ENCODE data around the gene RHD. TPM values are rescaled to one million over a fixed set of nuclear protein-coding genes. Genes with fewer than 3 reads are reported as not detected.

The RHD gene
- total and polyA plus RNA-seq, 3 donors from 2014 or later = 0.34 to 0.50 (median 0.47) TPM

DNA sequence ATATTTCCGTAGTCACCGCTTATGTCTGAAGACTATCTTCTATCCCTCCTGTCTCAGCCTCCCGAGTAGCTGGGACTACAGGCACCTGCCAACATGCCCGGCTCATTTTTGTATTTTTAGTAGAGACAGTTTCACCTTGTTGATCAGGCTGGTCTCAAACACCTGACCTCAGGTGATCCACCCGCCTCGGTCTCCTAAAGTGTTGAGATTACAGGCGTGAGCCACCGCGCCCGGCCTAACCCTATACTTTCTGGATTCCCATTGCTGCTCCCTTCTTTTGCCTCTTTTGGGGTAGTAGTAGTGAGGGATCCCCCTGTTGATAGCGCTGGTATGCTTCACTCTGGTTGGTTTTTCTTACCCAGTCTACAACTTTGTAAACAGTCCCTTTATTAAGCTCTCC lies 34.3 kb upstream of the RHD start:
- peaks cover 14% of the 10 kb centered on the region for H3K4me1 ChIP-seq
- H3K9me3 ChIP-seq = no peaks in the 10 kb centered on the region
- TF ChIP-seq, protein P1, sequence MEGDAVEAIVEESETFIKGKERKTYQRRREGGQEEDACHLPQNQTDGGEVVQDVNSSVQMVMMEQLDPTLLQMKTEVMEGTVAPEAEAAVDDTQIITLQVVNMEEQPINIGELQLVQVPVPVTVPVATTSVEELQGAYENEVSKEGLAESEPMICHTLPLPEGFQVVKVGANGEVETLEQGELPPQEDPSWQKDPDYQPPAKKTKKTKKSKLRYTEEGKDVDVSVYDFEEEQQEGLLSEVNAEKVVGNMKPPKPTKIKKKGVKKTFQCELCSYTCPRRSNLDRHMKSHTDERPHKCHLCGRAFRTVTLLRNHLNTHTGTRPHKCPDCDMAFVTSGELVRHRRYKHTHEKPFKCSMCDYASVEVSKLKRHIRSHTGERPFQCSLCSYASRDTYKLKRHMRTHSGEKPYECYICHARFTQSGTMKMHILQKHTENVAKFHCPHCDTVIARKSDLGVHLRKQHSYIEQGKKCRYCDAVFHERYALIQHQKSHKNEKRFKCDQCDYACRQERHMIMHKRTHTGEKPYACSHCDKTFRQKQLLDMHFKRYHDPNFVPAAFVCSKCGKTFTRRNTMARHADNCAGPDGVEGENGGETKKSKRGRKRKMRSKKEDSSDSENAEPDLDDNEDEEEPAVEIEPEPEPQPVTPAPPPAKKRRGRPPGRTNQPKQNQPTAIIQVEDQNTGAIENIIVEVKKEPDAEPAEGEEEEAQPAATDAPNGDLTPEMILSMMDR (IDR thresholded peaks at IDR 0.05) = no peak
- no peak for TF ChIP-seq POLR2A (IDR thresholded peaks at IDR 0.05)
- 92 to 96% methylated on average over 11 of the region's 11 CpGs for WGBS, 2 donors
- no peaks in the 10 kb centered on the region for H3K36me3 ChIP-seq (ENCODE audit: low read depth, missing control alignments)
- no peak for DNase-seq
- intact Hi-C loops (cut with DNase I; ENCODE audit: low total_unique reads) = no loop called here
- H3K27ac ChIP-seq = no peak overlapping the region
- no peaks in the 10 kb centered on the region for H3K27me3 ChIP-seq
- H3K4me3 ChIP-seq = no peak overlapping the region

DNA sequence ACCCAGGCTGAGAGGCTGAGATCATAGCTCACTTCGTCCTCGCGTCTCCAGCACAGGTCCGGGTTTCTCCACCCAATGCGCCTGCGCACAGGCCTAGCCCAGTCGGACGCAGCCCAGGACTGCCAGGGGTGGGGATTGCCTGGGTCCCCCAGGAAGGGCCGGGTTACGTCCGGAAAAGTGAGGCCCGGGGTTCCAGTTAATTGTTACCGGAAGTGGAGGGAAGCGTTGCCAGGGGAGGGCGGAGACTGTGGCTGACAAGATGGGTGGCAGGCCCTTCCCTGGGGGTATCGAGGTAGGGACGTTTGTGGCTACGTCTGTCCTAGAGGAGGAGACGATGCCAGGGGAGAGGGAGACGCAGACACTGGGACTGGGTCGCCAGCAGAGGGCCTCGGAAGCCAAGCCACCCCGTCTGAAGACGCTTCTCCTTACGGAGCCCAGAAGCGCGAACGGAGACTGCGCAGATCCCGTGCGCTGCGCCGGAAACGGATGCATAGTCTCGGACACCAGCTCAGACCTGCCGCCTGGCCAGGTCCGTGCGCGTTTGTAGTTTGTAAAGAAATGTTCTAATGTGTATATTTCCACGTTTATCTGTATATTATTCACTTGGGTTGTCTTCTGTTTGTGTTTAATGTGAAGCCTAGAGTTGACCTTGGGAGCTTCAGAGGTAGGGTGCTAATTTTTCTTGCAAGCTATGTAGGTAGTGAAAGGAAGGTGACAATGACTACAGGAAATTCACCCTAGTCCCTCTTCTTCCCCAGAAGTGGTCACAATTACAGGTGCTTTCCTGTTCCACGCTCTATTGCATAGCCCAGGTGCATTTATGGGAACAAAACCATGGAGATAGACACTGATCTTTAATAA lies 32.4 kb upstream of the RHD start:
- TF ChIP-seq, protein P1 (IDR thresholded peaks at IDR 0.05) = peak; percentile 39 to 74 (median 74)
- TF ChIP-seq POLR2A (IDR thresholded peaks at IDR 0.05) = no peak
- intact Hi-C loops (cut with DNase I; ENCODE audit: low total_unique reads) = no loop called here
- no peaks in the 10 kb centered on the region for H3K27me3 ChIP-seq
- no peaks in the 10 kb centered on the region for H3K36me3 ChIP-seq (ENCODE audit: low read depth, missing control alignments)
- no peaks in the 10 kb centered on the region for H3K9me3 ChIP-seq
- DNase-seq = peak; percentile 92
- 1% methylated on average over 22 to 41 of the region's 41 CpGs for whole genome bisulfite sequencing, 2 donors
- H3K4me3 ChIP-seq = peak overlapping the region; percentile 60 to 64
- peaks cover 8% of the 10 kb centered on the region for H3K4me1 ChIP-seq
- H3K27ac ChIP-seq = peak overlapping the region; percentile 86 to 92

DNA sequence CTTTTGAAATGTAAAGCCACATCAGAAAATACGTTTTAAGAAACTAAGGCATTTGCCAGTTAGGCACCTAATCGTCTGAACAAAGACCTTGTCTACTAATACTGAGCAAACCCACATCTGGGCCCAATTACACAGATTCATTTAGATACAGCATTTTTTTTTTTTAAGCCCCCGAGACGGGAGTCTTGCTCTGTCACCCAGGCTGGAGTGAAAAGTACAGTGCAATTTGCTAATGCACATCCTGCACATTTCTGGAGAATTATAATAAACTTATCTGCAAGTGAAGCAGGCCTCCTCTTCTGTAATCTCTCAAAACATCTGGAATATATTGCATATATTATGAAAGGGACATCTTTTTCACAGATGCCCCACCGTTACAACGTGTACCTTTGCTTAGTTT lies 28.4 kb upstream of the RHD start:
- Histone ChIP-seq H3K27me3 (no peaks in the 10 kb centered on the region), H3K4me3 (no peak overlapping the region), H3K4me1 (peaks cover 15% of the 10 kb centered on the region), H3K36me3 (ENCODE audit: low read depth, missing control alignments) (no peaks in the 10 kb centered on the region), H3K27ac (no peak overlapping the region), H3K9me3 (no peaks in the 10 kb centered on the region)
- intact Hi-C loops (cut with DNase I; ENCODE audit: low total_unique reads) = no loop called here
- 69 to 73% methylated on average over 6 of the region's 6 CpGs for WGBS, 2 donors
- no peak for DNase-seq
- TF ChIP-seq, protein P1 (IDR thresholded peaks at IDR 0.05) = no peak
- TF ChIP-seq POLR2A (IDR thresholded peaks at IDR 0.05) = no peak

DNA sequence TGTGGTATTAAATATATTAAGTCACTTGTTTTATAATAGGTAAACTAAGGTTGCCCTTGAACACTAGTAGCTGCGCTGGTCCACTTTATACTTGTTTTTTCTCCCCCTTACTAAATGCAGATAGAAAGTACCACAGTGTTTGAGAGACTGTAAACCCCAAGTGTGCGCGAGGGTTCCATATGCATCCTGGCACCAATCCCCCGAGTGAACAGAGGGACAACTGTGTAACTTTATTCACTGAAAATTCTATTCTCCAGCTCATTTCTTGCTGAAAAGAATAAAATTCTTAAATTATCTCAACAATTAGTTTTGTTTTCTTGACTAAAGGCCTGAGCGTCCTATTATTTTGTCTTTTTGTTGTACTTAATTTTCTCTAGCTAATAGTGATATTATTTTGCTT lies 26.9 kb upstream of the RHD start:
- intact Hi-C loops (cut with DNase I; ENCODE audit: low total_unique reads) = no loop called here
- H3K27ac ChIP-seq = no peak overlapping the region
- no peaks in the 10 kb centered on the region for H3K9me3 ChIP-seq
- no peak for TF ChIP-seq POLR2A (IDR thresholded peaks at IDR 0.05)
- TF ChIP-seq, protein P1 (IDR thresholded peaks at IDR 0.05) = no peak
- WGBS, 2 donors = 69 to 77% methylated on average over 5 of the region's 5 CpGs
- H3K4me1 ChIP-seq = peaks cover 13% of the 10 kb centered on the region
- H3K27me3 ChIP-seq = no peaks in the 10 kb centered on the region
- peak overlapping the region in 1 of 2 donors; percentile 92 for H3K4me3 ChIP-seq
- H3K36me3 ChIP-seq (ENCODE audit: low read depth, missing control alignments) = no peaks in the 10 kb centered on the region
- DNase-seq = no peak

All from testis (tissue), 3 donors.